ENCODE results near the gene CCNH.

DNA sequence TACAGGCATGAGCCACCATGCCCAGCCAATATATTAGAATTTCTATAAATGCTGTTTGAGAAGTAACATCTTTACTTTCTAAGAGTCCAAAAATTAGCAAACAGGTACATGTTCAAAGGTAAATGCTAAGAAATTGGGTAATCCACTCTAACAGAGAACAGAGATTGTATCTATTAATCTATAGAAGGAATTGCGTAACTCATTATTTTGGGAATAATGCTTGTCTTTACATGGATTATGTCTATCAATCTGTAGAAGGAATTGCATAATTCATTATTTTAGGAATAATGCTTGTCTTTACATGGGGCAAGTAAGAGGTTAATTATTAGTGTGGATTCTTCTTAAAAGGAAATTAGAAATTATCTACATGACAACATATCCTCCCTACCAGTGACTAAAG, 30.5 kb downstream of the CCNH start:
- TF ChIP-seq, protein P1, sequence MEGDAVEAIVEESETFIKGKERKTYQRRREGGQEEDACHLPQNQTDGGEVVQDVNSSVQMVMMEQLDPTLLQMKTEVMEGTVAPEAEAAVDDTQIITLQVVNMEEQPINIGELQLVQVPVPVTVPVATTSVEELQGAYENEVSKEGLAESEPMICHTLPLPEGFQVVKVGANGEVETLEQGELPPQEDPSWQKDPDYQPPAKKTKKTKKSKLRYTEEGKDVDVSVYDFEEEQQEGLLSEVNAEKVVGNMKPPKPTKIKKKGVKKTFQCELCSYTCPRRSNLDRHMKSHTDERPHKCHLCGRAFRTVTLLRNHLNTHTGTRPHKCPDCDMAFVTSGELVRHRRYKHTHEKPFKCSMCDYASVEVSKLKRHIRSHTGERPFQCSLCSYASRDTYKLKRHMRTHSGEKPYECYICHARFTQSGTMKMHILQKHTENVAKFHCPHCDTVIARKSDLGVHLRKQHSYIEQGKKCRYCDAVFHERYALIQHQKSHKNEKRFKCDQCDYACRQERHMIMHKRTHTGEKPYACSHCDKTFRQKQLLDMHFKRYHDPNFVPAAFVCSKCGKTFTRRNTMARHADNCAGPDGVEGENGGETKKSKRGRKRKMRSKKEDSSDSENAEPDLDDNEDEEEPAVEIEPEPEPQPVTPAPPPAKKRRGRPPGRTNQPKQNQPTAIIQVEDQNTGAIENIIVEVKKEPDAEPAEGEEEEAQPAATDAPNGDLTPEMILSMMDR (IDR thresholded peaks at IDR 0.05; ENCODE audit: borderline replicate concordance, extremely low read depth, low read length, poor library complexity, severe bottlenecking) = no peak
- no peak for TF ChIP-seq EZH2 (IDR thresholded peaks at IDR 0.05; ENCODE audit: borderline replicate concordance, low read depth, low read length, severe bottlenecking)

Data from DND-41 (cell line).